HK-2 (cell line): ENCODE measurements around the gene C1QB.
"Not testable (repeated sequence)": the region's sequence is repeated elsewhere in the genome, so short reads cannot be mapped to it uniquely, and the experiment has no call there.

ENCODE experiments used
- DNase-seq: peaks from one replicate; pipeline ENCODE4 v3.0.0-alpha.2; 2018; ENCODE audit not compliant: unreplicated experiment

The C1QB gene

DNA sequence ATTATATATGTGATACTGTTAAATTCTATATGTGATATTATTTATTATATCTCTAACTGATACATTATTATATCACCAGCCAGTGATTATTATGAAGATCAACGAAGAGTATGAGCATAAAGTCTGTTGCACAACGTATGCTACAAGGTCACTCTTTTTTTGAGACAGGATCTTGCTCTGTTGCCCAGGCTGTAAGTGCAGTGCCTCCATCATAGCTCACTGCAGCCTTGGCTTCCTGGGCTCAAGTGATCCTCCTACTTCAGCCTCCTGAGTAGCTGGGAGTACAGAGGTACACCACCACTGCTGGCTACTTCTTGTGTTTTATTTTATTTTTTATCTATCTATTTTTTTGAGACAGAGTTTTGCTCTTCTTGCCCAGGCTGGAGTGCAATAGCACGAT is 43.6 kb downstream of the C1QB start:
- no peak for DNase-seq

DNA sequence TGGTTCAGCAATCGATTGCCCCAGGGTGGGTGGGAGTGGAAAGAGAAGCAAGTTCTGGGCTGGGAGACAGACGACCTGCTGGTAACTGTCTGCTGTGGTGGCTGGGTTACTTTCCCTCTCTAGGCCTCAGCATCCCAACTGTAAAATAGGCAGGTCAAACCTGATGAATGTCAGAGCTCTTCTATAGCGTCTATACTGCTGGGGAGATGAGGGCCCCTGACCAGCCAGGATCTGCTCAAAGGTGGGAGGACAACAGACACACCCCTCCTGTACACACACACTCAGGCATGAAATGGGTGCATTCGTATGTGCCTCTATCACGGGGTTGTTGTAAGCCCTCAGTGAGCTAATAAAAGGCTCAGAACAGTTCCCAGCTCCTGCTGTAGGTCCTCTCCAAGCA is 44.9 kb downstream of the C1QB start:
- DNase-seq = no peak

DNA sequence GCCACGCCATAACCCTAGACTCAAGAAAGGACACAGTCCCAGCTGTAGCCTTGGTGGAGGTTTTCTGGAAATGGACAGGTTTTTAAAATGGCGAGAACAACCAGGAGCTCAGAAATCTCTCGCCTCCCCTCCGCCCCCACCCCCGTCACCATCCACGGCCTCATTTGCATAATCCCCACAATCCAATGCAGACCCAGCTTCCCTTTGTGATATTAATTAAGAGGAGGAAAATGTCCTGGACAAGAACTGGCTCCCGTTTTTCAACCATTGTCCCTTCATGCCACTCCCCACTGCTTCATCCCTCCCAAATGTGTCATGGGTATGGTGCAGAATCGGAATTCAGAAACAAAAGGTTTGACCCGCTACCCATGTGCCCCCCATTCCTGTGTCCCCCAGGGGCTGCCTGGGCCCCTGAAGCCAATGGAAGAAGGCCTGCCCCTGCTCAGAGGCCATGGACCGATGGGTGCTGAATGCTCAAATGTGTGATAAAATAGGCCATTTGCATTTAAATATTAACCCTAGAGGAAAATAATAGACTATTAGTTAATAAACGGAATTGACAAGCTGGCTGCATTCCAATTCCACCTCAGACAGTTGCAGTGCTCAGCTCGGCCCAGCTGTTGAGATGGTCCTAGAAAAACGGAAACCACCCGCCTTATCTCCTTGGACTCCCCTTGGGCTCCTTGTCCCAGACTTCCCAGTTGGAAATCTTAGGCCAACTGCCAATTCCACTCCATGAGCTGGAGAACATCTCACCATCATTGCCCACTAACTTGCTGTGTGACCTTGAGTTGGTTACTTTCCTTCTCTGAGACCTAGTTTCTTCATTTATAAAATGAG is 46.9 kb downstream of the C1QB start:
- no peak for DNase-seq

DNA sequence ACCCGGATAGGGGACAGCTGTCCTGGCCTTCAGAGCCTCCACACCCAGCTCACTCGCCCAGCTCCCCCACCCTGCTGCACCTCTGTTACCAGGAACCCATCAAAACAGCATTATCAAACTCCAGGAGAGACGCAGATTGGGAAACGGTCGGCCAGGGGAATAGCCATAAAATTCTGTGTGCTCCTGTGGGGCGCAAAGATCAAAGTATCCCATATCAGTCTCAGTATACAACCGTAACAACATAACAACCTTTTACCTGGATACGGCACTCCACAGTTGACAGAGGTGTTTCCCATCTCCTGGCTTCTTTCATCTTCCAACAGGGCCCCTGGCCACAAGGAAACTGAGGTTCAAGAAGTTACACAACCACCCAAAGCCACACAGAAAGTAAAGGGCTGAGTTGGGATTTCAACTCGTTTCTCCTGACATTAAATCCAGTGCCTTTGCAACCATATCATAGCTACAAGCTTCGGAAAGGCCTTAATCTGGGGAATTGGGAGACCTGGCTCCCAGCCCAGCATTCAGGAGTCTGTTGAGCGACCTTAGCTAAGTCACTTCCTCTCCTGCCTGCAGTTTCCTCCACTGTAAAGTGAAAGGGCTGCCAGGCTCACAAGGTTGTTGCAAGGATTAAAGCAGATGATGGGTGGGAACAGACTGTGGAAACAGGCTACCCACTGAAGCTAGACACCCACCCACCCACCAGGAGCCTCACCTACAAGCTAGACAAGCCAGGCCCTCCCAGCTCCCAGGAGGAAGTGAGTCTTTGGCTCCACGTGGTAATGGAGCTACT is 49.5 kb downstream of the C1QB start:
- no peak for DNase-seq

DNA sequence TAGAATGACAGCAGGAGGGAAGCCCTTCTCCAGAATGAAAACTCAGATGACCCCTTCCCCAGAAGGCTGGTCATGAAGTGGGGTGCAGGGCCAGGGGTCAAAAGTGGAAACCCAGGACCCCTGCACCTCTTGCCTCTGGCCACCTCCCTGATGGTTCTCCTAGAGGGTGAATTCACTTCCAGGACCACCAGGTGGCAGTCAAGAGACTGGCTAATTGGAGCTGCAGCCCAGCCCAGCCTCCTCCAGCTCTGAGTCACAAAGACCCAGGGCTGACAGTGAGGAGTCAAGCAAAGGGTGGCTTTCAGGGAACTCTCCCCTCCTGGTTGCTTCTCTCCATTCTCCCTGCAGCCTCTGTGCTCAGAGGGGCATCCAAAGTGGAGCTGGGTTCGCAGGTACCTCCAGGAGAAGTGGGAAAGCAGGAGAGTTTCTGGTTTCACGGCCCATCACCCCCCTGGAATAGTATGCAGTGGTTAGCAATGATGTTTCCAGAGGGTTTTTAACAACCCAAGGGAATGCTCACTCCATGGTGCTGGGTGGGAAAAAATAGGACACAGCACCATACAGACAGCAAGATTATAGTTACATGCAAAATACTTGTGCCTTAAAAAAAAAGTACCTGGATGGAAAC is 51.5 kb downstream of the C1QB start:
- DNase-seq = peak; percentile 84

DNA sequence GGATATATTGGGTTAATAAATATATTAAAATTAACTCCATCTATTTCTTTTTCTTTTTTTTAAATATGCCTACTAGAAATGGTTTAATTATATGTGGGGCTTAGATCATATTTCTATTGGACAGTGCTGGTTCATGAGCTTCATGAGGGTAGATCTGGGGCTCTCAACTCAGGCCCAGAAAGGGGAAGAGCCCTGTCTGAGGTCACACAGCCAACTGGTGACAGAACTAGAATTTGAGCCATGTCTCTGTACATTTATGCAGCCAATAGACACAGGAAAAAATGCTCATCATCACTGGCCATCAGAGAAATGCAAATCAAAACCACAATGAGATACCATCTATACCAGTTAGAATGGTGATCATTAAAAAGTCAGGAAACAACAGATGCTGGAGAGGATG is 52.5 kb downstream of the C1QB start:
- DNase-seq = no peak

DNA sequence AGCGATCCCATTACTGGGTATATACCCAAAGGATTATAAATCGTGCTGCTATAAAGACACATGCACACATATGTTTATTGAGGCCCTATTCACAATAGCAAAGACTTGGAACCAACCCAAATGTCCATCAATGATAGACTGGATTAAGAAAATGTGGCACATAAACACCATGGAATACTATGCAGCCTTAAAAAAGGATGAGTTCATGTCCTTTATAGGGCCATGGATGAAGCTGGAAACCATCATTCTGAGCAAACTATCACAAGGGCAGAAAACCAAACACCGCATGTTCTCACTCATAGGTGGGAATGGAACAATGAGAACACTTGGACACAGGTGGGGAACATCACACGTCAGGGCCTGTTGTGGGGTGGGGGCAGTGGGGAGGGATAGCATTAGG is 53.1 kb downstream of the C1QB start:
- not testable (repeated sequence) for DNase-seq

DNA sequence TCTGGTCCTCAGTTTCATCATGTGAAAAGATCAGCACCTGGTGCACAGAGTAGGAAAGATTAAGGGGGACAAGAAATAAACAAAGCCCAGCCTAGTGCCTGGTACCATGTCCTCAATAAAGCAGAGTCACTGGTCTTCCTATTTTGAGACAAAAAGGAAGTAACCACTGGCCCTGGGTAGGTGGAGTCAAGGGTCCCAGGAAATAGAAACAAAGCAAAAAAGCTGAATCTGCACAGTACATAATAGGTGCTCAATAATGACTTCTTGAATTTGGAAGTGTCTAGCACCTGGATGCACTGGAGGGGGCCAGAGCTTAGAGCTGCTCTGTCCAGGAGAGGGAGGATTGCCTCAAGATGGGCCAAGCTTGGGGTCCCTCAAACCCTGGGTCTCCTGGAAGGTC is 55.7 kb downstream of the C1QB start:
- no peak for DNase-seq

DNA sequence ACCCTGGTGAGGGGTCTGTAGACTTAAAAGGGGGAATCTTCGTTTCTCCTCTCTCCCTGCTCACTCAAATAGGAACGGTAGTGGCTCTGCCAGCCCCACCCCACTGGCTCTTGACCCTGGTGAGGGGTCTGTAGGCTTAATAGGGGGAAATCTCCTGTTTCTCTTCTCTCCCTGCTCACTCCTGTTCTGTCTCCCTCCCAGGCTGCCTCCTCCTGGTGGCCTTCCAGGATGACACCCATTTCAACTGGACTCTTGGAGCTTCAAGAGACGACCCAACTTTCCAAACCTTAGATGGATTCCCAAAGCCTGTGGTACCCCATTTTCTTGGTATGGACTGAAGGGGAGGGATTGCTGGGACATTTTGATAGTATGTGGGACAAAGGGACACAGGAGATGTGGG is 56.2 kb downstream of the C1QB start:
- DNase-seq = no peak

DNA sequence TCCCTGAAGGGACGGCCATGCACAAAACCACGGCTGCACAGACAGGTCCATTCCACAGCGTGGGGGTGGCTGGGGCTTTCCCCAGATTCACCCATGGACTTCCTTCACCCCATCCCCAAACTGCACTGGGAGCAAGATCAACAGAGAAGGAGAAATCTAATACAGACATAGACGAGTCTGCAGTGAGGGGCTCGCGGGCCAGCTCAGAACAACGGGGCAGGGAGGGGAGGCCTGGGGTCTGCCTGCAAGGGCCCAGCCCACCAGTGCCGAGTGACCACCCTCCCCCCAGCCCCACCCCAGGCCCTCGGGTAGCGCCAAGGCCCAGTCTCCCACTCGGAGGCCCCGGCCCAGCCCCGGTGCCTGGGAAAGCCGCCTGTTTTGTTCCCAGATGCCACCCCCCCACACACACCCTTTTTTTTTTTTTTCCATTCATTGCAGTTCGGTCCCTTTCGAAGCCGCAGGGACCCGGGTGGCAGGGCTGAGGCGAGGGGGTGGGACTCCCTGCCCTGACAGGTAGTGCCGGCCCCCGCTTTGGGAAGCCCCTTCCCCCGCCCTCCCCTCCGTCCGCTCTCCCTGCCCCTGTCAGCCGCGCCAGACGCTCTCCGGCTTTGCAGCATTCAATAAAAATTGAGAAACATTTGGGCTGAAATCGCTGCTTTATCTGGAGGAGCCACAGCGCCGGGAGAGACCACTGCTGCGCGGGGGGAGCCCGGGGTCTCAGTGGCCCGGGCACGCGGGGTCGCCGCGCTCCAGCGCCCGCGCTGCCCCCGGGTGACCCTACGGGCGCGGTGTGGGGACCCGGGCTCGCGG is 57.1 kb downstream of the C1QB start:
- DNase-seq = peak; percentile 60

DNA sequence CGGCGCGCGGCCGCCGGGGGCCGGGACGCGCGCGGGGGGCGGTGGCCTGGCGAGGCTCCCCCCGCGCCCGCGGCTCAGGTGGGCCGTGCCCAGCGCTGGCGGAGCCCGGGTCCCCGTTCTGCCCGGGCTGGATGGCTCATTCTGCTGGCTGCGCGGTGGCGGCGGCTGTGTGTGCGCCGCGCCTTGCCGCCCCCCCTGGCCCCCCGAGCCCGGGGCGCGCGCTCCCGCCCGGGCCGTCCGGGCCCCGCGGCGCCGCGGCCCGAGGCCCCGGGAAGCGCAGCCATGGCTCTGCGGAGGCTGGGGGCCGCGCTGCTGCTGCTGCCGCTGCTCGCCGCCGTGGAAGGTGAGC is 57.6 kb downstream of the C1QB start, which contains the start of gene EPHB2:
Gene EPHB2, plus strand, starts transcription at position 139 of the 349 bp plus-strand sequence. Its CDS starts 144 bp downstream, at position 283.
- peak; percentile 63 for DNase-seq

DNA sequence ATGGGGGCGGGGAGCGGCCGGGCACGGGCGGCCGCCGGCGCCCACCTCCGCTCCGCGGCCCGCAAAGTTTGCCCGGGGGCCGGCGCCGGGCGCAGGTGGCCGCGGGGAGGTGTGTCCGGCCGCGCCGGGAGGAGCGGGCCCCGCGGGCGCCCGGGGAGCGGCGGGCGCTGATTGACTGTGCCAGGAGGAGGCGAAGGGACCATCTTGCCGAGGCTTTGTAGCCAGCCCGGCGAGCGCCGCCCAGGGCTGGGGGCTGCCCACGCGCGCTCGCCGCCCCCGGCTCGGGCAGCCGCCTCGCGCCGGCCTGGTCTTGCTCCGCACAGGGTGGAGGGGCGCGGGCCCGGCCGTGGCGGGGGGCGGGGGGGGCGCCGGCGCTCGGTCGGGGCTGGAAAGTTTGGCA is 58.0 kb downstream of the C1QB start:
- DNase-seq = no peak
